HG02870 (cell line): ENCODE results near the gene NBPF15.
A peak's percentile ranks its signal among the peaks of the same experiment; 100 is the strongest.
"Not testable (repeated sequence)": the region's sequence is repeated elsewhere in the genome, so short reads cannot be mapped to it uniquely, and the experiment has no call there.

Experiments used
- ATAC-seq: cut with Tn5 transposase; IDR thresholded peaks from one replicate; pipeline ENCODE4 v1.9.1; 2021; ENCODE audit warnings: mild to moderate bottlenecking, moderate library complexity; ENCODE audit not compliant: unreplicated experiment

The NBPF15 gene

GRCh38 chr1:144461136-144461759 lies at the start of gene NBPF15:
TSS of gene NBPF15 (minus strand) at chr1:144461669. CDS start at chr1:144440003, 21,666 bp downstream.
- ATAC-seq, result peak; percentile 97

- not testable (repeated sequence) for ATAC-seq
Measured at GRCh38 chr1:144496429-144496828, 35.0 kb upstream of the NBPF15 start.

- ATAC-seq, result not testable (repeated sequence)
Measured at GRCh38 chr1:144494130-144494529, 32.7 kb upstream of the NBPF15 start.

GRCh38 chr1:144490394-144490793 lies 28.9 kb upstream of the NBPF15 start:
- not testable (repeated sequence) for ATAC-seq

- not testable (repeated sequence) for ATAC-seq
Measured at GRCh38 chr1:144487002-144487401, 25.5 kb upstream of the NBPF15 start.

- not testable (repeated sequence) for ATAC-seq
Measured at GRCh38 chr1:144485048-144485993, 23.9 kb upstream of the NBPF15 start.

- not testable (repeated sequence) for ATAC-seq
Measured at GRCh38 chr1:144473897-144474296, 12.4 kb upstream of the NBPF15 start.

GRCh38 chr1:144471434-144471833 lies 10.0 kb upstream of the NBPF15 start:
- ATAC-seq, result not testable (repeated sequence)

GRCh38 chr1:144461778-144462177 lies 309 bp upstream of the NBPF15 start:
- peak; percentile 12 for ATAC-seq

GRCh38 chr1:144460686-144461085 lies 783 bp downstream of the NBPF15 start:
- ATAC-seq, result not testable (repeated sequence)

GRCh38 chr1:144442402-144442801 lies 19.1 kb downstream of the NBPF15 start:
- ATAC-seq, result not testable (repeated sequence)

- not testable (repeated sequence) for ATAC-seq
Measured at GRCh38 chr1:144439737-144440136, 21.7 kb downstream of the NBPF15 start.

- ATAC-seq, result not testable (repeated sequence)
Measured at GRCh38 chr1:144418891-144419694, 42.4 kb downstream of the NBPF15 start.

GRCh38 chr1:144413404-144414118 lies 47.9 kb downstream of the NBPF15 start:
- ATAC-seq, result not testable (repeated sequence)

- ATAC-seq, result peak; percentile 88
Measured at GRCh38 chr1:144412491-144413403, 48.7 kb downstream of the NBPF15 start.

GRCh38 chr1:144412068-144412471 lies 49.4 kb downstream of the NBPF15 start:
- peak; percentile 45 for ATAC-seq

- ATAC-seq, result not testable (repeated sequence)
Measured at GRCh38 chr1:144402807-144403206, 58.7 kb downstream of the NBPF15 start.

- not testable (repeated sequence) for ATAC-seq
Measured at GRCh38 chr1:144371651-144372050, 89.8 kb downstream of the NBPF15 start.
